ENCODE data around the gene BATF2.

The BATF2 gene

DNA sequence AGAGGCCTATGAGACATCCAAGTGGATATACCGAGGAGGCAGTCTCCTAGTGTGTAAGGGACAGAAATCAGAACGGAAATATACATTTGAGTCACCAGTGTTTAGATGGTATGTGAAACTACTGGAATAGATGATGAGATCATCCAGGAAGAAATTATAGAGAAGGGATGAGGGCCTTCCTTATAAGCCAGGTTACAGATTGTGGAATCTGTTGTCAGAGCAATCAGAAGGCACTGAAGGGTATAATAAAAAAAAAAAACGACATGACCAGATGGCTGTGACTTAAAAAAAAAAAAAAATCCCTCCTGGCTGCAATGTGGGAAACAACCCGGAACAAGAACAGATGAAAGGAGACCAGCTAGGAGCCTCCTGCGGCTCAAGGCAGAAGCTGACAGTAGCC, 27.6 kb downstream of the BATF2 start:
- DNase-seq (ENCODE audit: low read depth in 2 of 2) = no peak

DNA sequence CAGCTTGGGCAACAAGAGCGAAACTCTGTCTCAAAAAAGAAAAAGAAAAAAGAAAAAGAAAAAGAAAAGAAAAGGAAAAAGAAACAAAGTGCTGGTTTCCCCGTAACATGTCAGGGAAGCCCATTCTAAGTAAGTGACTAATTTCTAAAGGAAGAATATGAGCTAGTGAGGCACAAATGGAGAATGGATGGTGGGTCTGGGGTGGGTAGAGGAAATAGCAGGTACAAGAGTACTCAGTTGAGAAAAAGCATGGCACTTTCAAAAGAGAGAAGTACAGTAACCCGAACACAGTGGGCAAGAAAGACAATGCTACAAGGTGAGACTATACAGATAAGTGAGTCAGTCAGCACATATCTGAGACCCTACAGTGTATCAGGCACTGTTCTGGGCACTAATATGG, 29.4 kb downstream of the BATF2 start:
- no peak for DNase-seq (ENCODE audit: low read depth in 2 of 2)

DNA sequence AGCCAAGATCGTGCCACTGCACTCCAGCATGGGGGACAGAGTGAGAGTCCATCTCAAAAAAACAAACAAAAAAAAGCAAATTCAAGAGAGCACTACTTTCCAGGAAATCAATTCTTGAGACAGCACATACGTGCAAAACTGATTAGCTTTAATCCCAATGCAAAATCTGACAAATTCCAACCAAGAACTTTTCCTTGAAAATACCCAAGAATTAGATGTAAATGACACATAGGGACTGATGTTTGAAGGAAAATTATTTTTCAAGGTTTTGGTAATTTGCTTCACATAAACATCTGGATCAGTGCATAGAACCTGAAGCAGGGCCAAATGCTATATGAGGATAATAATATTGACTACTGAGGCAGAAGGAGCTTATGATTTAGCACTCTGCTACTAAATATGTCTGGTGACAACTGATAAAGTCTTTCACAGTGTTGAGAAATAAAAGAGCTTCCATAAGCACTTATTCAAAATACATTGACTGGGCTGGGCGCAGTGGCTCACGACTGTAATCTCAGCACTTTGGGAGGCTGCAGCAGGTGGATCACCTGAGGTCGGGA, 33.6 kb downstream of the BATF2 start:
- no peak for DNase-seq (ENCODE audit: low read depth in 2 of 2)

DNA sequence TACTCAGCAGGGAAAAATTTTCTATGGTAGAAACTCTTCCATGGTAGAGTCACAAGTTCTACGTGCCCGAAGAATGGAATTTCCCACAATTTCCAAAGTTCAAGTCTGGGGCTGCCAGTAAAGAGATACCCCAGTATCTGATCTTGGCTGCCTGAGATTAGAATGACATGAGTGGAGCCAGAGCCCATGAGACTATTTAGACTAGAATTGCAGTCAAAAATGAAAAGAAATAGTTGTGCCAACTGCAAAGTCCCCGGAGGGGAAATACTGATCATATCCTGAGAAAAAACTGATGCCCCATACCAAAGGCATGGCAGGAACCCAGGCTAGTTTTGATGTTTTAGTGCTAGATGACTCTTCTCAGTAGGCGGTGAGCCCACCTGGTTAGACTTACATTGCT, 36.1 kb downstream of the BATF2 start:
- no peak for DNase-seq (ENCODE audit: low read depth in 2 of 2)

DNA sequence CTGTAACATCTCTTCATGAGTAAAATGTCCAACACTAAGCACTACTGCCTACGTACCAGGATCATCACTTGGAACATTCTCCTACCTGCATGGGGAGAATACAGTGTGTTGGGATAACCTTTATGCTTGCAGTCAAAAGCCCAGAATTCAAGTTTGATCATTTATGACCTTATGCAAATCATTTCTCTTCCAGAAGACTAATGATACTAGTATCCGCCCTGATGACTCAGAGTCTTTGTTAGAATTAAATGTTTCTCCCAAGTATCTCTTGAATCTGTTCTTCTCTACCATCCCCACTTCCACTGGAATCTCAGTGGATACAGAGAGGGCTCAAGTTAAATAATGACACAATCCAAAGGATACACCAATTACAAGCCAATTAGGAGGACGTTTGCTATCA, 37.3 kb downstream of the BATF2 start:
- no peak for DNase-seq (ENCODE audit: low read depth in 2 of 2)

DNA sequence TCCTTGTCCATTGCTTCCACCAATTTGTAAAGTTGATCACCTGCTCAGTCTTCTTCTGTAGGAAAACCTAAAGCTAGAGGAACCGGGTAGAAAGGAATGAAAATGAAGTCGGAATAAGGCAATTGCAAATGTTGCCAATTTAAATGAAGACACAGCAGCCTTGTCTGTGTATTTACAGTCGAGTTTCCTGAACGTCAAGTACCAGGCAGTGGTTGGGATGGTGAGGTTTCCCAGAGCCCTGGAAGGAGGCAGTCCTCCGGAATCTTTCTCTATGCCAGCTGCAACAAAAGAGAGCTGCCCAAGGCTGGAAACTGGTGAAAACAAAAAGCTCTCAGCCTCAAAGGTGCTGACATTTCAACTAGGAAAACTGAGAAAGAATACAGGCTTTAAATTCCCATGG, 42.6 kb downstream of the BATF2 start:
- no peak for DNase-seq (ENCODE audit: low read depth in 2 of 2)

DNA sequence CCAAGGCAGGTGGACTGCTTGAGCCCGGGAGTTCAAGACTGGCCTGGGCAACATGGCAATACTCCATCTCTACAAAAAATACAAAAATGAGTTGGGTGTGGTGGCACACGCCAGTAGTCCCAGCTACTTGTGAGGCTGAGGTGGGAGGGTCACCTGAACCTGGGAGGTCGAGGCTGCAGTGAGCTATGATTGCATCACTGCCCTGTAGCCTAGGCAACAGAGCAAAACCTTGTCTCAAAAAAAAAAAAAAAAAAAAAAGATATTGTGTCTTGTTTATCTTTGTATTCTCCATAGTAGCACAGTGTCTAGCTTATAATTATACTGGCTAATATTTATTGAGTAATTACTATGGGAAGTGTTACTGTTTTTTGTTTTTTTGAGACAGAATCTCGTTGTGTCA, 45.2 kb downstream of the BATF2 start:
- DNase-seq (ENCODE audit: low read depth in 2 of 2) = no peak

DNA sequence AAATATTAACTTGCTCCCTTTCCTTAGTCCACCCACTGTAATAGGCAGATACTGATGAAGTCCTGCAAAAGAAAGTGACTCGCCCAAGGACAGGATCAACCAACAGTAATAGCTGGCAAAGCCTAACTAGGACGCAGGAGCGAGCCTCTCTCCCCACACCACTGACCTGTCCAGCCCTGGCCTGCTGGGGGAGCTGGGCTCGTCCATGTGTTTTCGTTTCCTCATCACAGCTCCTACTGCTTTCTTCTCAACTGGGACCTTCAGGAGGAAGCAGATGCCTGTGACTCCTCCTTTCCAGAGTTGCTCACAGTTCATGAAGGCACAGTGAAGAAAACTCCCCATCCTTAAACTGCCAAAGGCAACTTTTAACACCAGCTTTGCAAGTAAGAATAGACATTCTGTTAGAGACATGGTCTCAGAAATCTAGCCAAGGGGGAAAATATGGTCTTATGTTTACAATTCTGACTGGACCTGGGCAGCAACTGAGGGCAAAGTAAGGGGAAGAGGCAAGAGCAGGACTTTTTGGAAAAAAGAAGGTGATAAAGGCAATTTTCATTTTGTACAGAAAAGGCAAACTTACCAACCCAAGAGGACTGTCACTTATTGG, 49.5 kb downstream of the BATF2 start:
- no peak for DNase-seq (ENCODE audit: low read depth in 2 of 2)
